Karpas-422 (cell line): Measurements from ENCODE around the gene GPER1. TPM values are rescaled to one million over a fixed set of nuclear protein-coding genes. Genes with fewer than 3 reads are reported as not detected.

Source experiments
- DNase-seq: peaks from one replicate; pipeline ENCODE4 v3.0.0-alpha.2; 2015
- H2AFZ ChIP-seq: fragments of 200-600 bp; sonication (generic); 2 replicates; pipeline ENCODE4 v1.6.1; 2014; ENCODE audit warnings: antibody characterized with exemption, low read length, mixed read lengths
- H3K27ac ChIP-seq: fragments of 200-600 bp; sonication (generic); 2 replicates; pipeline ENCODE4 v1.5.1; 2014; ENCODE audit warnings: mild to moderate bottlenecking, low read length, moderate library complexity
- H3K27me3 ChIP-seq: fragments of 200-600 bp; sonication (generic); 2 replicates; pipeline ENCODE4 v1.6.1; 2014; ENCODE audit warnings: low read length, mixed read lengths
- H3K36me3 ChIP-seq: fragments of 200-600 bp; sonication (generic); 2 replicates; pipeline ENCODE4 v1.6.1; 2014; ENCODE audit warnings: low read length, mixed read lengths; ENCODE audit not compliant: insufficient read depth
- H3K4me1 ChIP-seq: fragments of 200-600 bp; sonication (generic); 2 replicates; pipeline ENCODE4 v1.6.1; 2014; ENCODE audit warnings: mild to moderate bottlenecking, low read length, mixed read lengths
- H3K4me2 ChIP-seq: fragments of 200-600 bp; sonication (generic); 2 replicates; pipeline ENCODE4 v1.6.1; 2014; ENCODE audit warnings: low read length, low read depth, mild to moderate bottlenecking; ENCODE audit not compliant: poor library complexity, severe bottlenecking
- H3K4me3 ChIP-seq: fragments of 200-600 bp; sonication (generic); 2 replicates; pipeline ENCODE4 v1.5.1; 2014; ENCODE audit warnings: mild to moderate bottlenecking, antibody characterized with exemption, low read length, mixed read lengths
- H3K79me2 ChIP-seq: fragments of 200-600 bp; sonication (generic); 2 replicates; pipeline ENCODE4 v1.6.1; 2014; ENCODE audit warnings: mild to moderate bottlenecking, low read length, mixed read lengths
- H3K9ac ChIP-seq: fragments of 200-600 bp; sonication (generic); 2 replicates; pipeline ENCODE4 v1.6.0; 2014; ENCODE audit warnings: low read length
- H3K9me2 ChIP-seq: fragments of 200-600 bp; sonication (generic), shearing (Covaris generic); replicated peaks from 2 replicates; pipeline ENCODE4 v1.6.0; 2014; ENCODE audit warnings: mild to moderate bottlenecking, low read length, moderate library complexity; ENCODE audit not compliant: insufficient read depth
- H3K9me3 ChIP-seq: fragments of 300-700, 200-600 bp; sonication (generic); 2 replicates; pipeline ENCODE4 v1.6.1; 2014; ENCODE audit warnings: low read length, mixed read lengths
- H4K20me1 ChIP-seq: fragments of 200-600 bp; sonication (generic); 2 replicates; pipeline ENCODE4 v1.6.1; 2014; ENCODE audit warnings: mild to moderate bottlenecking, antibody characterized with exemption, low read length, low read depth; ENCODE audit not compliant: insufficient read depth
- total RNA-seq: library from RNA; depleted of rRNA; stranded (reverse); fragments of >200 nt; shearing (Covaris generic); gene quantifications from 2 replicates; pipeline ENCODE4 v1.2.3, GENCODE V29; 2014; ENCODE audit warnings: low replicate concordance

The GPER1 gene
- total RNA-seq, 1 experiment from 2014 or later = not detected

GRCh38 chr7:1098243-1099153, 10.6 kb downstream of the GPER1 start:
- no peaks in the 10 kb centered on the region for H3K36me3 ChIP-seq
- H3K9me2 ChIP-seq = no peaks in the 10 kb centered on the region
- H4K20me1 ChIP-seq = peaks cover 57% of the 10 kb centered on the region
- H3K79me2 ChIP-seq = no peaks in the 10 kb centered on the region
- H3K27ac ChIP-seq = no peak overlapping the region
- DNase-seq = no peak
- H2AFZ ChIP-seq = no peak overlapping the region
- no peak overlapping the region for H3K9ac ChIP-seq
- H3K9me3 ChIP-seq = no peaks in the 10 kb centered on the region
- no peak overlapping the region for H3K4me2 ChIP-seq
- no peaks in the 10 kb centered on the region for H3K4me1 ChIP-seq
- no peaks in the 10 kb centered on the region for H3K27me3 ChIP-seq
- H3K4me3 ChIP-seq = no peak overlapping the region

GRCh38 chr7:1099154-1099542, 11.2 kb downstream of the GPER1 start:
- Histone ChIP-seq H2AFZ (no peak overlapping the region), H3K4me3 (no peak overlapping the region), H3K4me2 (no peak overlapping the region), H3K4me1 (no peaks in the 10 kb centered on the region), H3K36me3 (no peaks in the 10 kb centered on the region), H3K27ac (no peak overlapping the region), H3K9ac (no peak overlapping the region), H4K20me1 (peaks cover 59% of the 10 kb centered on the region), H3K27me3 (no peaks in the 10 kb centered on the region), H3K79me2 (no peaks in the 10 kb centered on the region), H3K9me3 (no peaks in the 10 kb centered on the region), H3K9me2 (no peaks in the 10 kb centered on the region)
- no peak for DNase-seq

DNA sequence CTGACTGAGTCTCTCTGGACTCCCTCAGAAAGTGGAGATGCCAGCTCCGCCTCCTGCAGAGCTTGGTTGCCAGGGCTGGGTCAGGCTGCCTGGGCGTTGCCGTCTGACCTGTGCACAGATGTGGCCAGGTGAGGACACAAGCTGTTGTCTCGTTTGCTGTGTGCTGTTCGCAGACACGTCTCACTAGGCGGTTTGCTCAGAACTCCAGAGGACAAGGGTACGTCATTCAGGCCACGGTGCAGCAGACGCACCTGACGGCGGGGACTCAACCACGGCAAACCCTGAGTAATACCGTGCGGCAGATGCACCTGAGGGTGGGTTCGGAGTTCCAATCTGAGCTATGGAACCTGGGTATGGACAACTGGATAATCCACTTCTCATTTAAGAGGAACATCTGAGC, 11.7 kb downstream of the GPER1 start:
- Histone ChIP-seq H3K4me3 (no peak overlapping the region), H3K4me1 (no peaks in the 10 kb centered on the region), H3K36me3 (no peaks in the 10 kb centered on the region), H3K27ac (no peak overlapping the region), H3K9me2 (no peaks in the 10 kb centered on the region), H3K9ac (no peak overlapping the region), H3K79me2 (no peaks in the 10 kb centered on the region), H3K9me3 (no peaks in the 10 kb centered on the region), H3K27me3 (no peaks in the 10 kb centered on the region), H2AFZ (no peak overlapping the region), H3K4me2 (no peak overlapping the region), H4K20me1 (peaks cover 59% of the 10 kb centered on the region)
- DNase-seq = no peak

DNA sequence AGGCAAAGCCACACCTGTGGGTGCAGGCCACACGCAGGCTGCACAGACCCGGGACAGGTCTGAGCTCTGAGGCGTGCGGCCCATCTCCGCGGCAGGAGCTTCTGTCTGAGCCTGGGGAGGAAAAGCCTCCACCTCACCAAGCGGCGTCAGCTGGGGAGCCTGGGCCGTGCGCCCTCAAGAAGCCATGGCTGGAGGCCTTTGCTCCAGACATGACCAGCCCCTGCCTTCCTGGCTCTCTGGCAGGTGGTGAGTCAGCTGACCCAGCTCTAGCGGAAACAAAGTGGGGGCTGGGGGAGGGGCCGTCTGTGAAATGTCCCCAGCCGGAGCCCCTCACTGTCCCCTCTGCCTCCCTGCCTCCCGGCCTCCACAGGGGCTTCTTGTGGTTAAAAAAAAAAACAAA, 12.5 kb downstream of the GPER1 start:
- Histone ChIP-seq H3K4me2 (no peak overlapping the region), H3K4me1 (no peaks in the 10 kb centered on the region), H3K9me3 (no peaks in the 10 kb centered on the region), H3K79me2 (no peaks in the 10 kb centered on the region), H3K27me3 (no peaks in the 10 kb centered on the region), H3K4me3 (no peak overlapping the region), H4K20me1 (peaks cover 61% of the 10 kb centered on the region), H3K27ac (no peak overlapping the region), H3K9me2 (no peaks in the 10 kb centered on the region), H3K9ac (no peak overlapping the region), H2AFZ (no peak overlapping the region), H3K36me3 (no peaks in the 10 kb centered on the region)
- no peak for DNase-seq

- H3K4me3 ChIP-seq = no peak overlapping the region
- no peaks in the 10 kb centered on the region for H3K4me1 ChIP-seq
- no peak overlapping the region for H3K27ac ChIP-seq
- peaks cover 58% of the 10 kb centered on the region for H4K20me1 ChIP-seq
- no peaks in the 10 kb centered on the region for H3K9me3 ChIP-seq
- H3K27me3 ChIP-seq = no peaks in the 10 kb centered on the region
- no peaks in the 10 kb centered on the region for H3K79me2 ChIP-seq
- no peak overlapping the region for H3K4me2 ChIP-seq
- no peaks in the 10 kb centered on the region for H3K36me3 ChIP-seq
- no peak overlapping the region for H3K9ac ChIP-seq
- no peak overlapping the region for H2AFZ ChIP-seq
- no peak for DNase-seq
- H3K9me2 ChIP-seq = no peaks in the 10 kb centered on the region
Measured at GRCh38 chr7:1100834-1101562, 13.1 kb downstream of the GPER1 start.

DNA sequence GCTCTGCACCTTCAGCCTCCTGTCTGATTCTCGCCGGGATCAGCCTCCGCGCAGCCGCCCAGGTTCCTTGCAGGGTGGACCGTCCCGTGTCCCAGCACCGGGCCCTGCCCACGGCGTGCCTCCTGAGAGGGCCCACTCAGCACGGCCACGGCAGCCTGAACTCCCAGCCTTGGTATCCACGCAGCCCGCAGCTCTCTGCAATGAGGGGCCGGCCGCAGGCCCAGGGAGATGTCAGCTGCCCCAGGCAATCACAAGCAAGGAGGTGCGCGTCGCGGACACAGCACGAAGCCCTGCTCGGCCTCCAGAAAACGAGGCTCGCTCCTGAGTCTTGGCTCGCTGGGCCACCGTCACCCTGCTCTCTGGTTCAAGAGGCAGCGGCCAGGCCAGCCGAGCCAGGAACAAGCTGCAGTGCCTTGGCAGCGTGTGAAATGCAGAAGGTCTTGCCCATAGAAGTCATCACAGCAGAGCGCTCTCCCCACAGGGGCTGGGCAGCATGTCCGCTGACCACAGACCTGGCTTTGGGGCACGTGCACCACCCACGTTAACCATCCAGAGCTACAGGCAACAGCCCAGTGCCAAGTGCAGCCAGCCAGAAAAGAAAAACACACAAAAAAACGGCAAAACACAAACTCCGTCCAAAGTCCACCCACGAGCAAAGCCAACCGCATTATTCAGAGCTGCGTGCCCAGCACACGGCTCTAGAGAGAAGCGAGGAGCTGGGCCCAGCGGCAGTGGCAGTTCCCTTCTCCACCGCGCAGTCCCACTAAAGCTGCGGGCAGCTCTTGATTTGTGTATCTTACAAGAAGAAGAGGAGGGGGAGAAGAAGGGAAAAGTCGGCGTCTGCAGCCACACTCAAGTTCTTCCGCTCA, 13.9 kb downstream of the GPER1 start:
- Histone ChIP-seq H3K27ac (no peak overlapping the region), H3K9ac (no peak overlapping the region), H3K4me3 (no peak overlapping the region), H3K36me3 (no peaks in the 10 kb centered on the region), H2AFZ (no peak overlapping the region), H3K9me2 (no peaks in the 10 kb centered on the region), H3K79me2 (no peaks in the 10 kb centered on the region), H3K9me3 (no peaks in the 10 kb centered on the region), H3K4me1 (no peaks in the 10 kb centered on the region), H3K27me3 (no peaks in the 10 kb centered on the region), H3K4me2 (no peak overlapping the region), H4K20me1 (peaks cover 64% of the 10 kb centered on the region)
- no peak for DNase-seq

DNA sequence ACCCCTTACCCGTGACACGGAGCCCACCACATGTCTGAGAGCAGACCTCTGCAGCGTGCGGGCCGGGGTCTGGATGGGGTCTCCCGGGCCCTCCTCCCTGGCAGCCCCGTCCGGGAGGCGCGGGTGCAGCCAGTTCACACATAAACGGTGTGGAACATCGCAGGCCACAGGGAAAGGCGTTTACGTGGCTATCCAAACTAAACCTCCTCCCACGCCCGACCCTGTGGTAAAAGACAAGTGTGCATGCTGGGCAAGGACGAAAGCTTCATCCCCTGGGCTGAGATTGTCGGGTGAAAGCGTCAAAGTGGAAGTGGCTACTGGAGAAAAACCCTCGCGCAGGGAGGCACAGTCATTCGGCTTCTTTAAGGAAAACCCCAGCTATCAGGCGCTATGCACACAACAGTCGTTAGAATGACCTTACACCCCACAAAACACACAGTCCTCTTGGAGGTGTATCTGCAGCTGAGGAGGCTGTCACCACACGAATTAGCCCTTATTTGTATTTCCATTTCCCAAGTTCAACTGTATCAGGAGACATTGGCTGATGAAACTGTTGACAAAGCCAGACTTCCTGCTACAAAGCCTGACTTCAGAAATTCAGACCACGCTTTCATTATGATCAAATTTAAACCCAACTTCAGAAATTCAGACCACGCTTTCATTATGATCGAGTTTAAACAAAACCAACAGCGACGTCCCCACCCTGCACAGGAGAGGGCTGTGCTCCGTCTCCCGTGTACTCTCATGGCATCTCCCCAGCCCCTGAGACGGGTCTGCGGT, 15.3 kb downstream of the GPER1 start:
- H3K4me3 ChIP-seq = no peak overlapping the region
- no peaks in the 10 kb centered on the region for H3K79me2 ChIP-seq
- H3K4me1 ChIP-seq = no peaks in the 10 kb centered on the region
- H3K36me3 ChIP-seq = no peaks in the 10 kb centered on the region
- no peak overlapping the region for H3K4me2 ChIP-seq
- H3K9me3 ChIP-seq = no peaks in the 10 kb centered on the region
- H3K27me3 ChIP-seq = no peaks in the 10 kb centered on the region
- H4K20me1 ChIP-seq = peaks cover 62% of the 10 kb centered on the region
- no peak for DNase-seq
- H2AFZ ChIP-seq = no peak overlapping the region
- H3K27ac ChIP-seq = no peak overlapping the region
- H3K9ac ChIP-seq = no peak overlapping the region
- H3K9me2 ChIP-seq = no peaks in the 10 kb centered on the region
